ENCODE results near the gene OR8S1. TPM values are rescaled to one million over a fixed set of nuclear protein-coding genes. Genes with fewer than 3 reads are reported as not detected.

OR8S1 gene
- total and polyA plus RNA-seq, 10 of the 15 experiments (the other 5 are each of a cell fraction or from before 2014, with no cell fraction given): not detected

- RAD21 ChIA-PET (ENCODE audit: unreplicated experiment): interaction anchor here (1.5 kb wide), 1 partner anchor 40 kb away, joined by 4 read pairs; no protein-coding TSS in a partner anchor
- no peaks in the 10 kb centered on the region for H4K20me1 ChIP-seq (ENCODE audit: control insufficient read depth, insufficient read depth)
- SMC1A ChIA-PET (ENCODE audit: uncharacterized antibody, unreplicated experiment): interaction anchor here (0.9 to 1.4 kb wide), 3 partner anchors 13 to 132 kb away, joined by 3 to 5 read pairs (median 4); partner anchors contain the start of gene ANP32D
- no peaks in the 10 kb centered on the region for H3K36me3 ChIP-seq (ENCODE audit: control insufficient read depth in 2 of 2, insufficient read depth in 2 of 2, low read length in 1 of 2)
- ATAC-seq (no peak), DNase-seq (ENCODE audit: low read depth, low spot score) (no peak), FAIRE-seq (no peak)
- H3K9ac ChIP-seq (ENCODE audit: control insufficient read depth, insufficient read depth, low read length): no peak overlapping the region
- 0 out of 2 replicates have a peak, but pooled peaks cover 5% of the 10 kb centered on the region for H3K4me1 ChIP-seq (ENCODE audit: control insufficient read depth, insufficient read depth, low read length)
- POLR2A ChIA-PET: no interaction called here
- CTCF ChIA-PET: interaction anchor here (0.6 to 2.1 kb wide), 2 partner anchors 56 to 95 kb away, joined by 3 to 8 read pairs; no protein-coding TSS in a partner anchor
- H3K79me2 ChIP-seq (ENCODE audit: control insufficient read depth, insufficient read depth, low read length): no peaks in the 10 kb centered on the region
- TF ChIP-seq STAT1 (conservative IDR thresholded peaks at IDR 0.05) (no peak), POLR2AphosphoS2 (IDR thresholded peaks at IDR 0.05; ENCODE audit: low read depth, low read length) (no peak), POU2F2 (IDR thresholded peaks at IDR 0.05; ENCODE audit: borderline replicate concordance, low read depth, low read length) (no peak), RCOR1 (conservative IDR thresholded peaks at IDR 0.05; ENCODE audit: low read depth, low read length) (no peak), HDAC6 (IDR thresholded peaks at IDR 0.05; ENCODE audit: unreplicated experiment) (no peak), DPF2 (IDR thresholded peaks at IDR 0.05) (no peak), ATF2 (IDR thresholded peaks at IDR 0.05; ENCODE audit: low read length) (no peak), ZBTB40 (IDR thresholded peaks at IDR 0.05; ENCODE audit: borderline replicate concordance) (no peak), MEF2A (IDR thresholded peaks at IDR 0.05; ENCODE audit: insufficient read depth, low read depth, low read length) (no peak)
- TF ChIP-seq, protein P1, sequence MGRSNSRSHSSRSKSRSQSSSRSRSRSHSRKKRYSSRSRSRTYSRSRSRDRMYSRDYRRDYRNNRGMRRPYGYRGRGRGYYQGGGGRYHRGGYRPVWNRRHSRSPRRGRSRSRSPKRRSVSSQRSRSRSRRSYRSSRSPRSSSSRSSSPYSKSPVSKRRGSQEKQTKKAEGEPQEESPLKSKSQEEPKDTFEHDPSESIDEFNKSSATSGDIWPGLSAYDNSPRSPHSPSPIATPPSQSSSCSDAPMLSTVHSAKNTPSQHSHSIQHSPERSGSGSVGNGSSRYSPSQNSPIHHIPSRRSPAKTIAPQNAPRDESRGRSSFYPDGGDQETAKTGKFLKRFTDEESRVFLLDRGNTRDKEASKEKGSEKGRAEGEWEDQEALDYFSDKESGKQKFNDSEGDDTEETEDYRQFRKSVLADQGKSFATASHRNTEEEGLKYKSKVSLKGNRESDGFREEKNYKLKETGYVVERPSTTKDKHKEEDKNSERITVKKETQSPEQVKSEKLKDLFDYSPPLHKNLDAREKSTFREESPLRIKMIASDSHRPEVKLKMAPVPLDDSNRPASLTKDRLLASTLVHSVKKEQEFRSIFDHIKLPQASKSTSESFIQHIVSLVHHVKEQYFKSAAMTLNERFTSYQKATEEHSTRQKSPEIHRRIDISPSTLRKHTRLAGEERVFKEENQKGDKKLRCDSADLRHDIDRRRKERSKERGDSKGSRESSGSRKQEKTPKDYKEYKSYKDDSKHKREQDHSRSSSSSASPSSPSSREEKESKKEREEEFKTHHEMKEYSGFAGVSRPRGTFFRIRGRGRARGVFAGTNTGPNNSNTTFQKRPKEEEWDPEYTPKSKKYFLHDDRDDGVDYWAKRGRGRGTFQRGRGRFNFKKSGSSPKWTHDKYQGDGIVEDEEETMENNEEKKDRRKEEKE (IDR thresholded peaks at IDR 0.05): no peak
- TF ChIP-seq, protein P2, sequence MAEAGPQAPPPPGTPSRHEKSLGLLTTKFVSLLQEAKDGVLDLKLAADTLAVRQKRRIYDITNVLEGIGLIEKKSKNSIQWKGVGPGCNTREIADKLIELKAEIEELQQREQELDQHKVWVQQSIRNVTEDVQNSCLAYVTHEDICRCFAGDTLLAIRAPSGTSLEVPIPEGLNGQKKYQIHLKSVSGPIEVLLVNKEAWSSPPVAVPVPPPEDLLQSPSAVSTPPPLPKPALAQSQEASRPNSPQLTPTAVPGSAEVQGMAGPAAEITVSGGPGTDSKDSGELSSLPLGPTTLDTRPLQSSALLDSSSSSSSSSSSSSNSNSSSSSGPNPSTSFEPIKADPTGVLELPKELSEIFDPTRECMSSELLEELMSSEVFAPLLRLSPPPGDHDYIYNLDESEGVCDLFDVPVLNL (IDR thresholded peaks at IDR 0.05; ENCODE audit: low read depth, low read length): no peak
- WGBS (ENCODE audit: insufficient coverage, insufficient replicate concordance, low lambda C conversion rate, missing lambda C conversion rate): 0% methylated on average over 2 of the region's 2 CpGs
- H3K27ac ChIP-seq (ENCODE audit: control insufficient read depth, insufficient read depth): no peak overlapping the region
- in situ Hi-C loops (cut with MboI) (no loop called here), intact Hi-C loops (cut with micrococcal nuclease; ENCODE audit: unreplicated experiment) (no loop called here)
- no peak overlapping the region for H3K4me2 ChIP-seq (ENCODE audit: control insufficient read depth, insufficient read depth)
- H3K9me3 ChIP-seq (replicated peaks; ENCODE audit: control insufficient read depth, insufficient read depth, low read length): no peaks in the 10 kb centered on the region
- no TSS peak for BruUV-seq (replicated peaks)
- no peaks in the 10 kb centered on the region for H3K27me3 ChIP-seq (replicated peaks in 1 of 2; ENCODE audit: control insufficient read depth in 2 of 2, insufficient read depth in 2 of 2, low read length in 1 of 2)
- H2AFZ ChIP-seq (ENCODE audit: control insufficient read depth, low read depth, low read length): no peak overlapping the region
- H3K4me3 ChIP-seq: no peak overlapping the region
Observed at GRCh38 chr12:48486261-48486660, 39.2 kb upstream of the OR8S1 start.
